ENCODE measurements around the gene SKAP2. TPM values are rescaled to one million over a fixed set of nuclear protein-coding genes. Genes with fewer than 3 reads are reported as not detected.

SKAP2 gene
- total RNA-seq, 2 experiments from 2014 or later, result 18.6 to 21.3 TPM

DNA sequence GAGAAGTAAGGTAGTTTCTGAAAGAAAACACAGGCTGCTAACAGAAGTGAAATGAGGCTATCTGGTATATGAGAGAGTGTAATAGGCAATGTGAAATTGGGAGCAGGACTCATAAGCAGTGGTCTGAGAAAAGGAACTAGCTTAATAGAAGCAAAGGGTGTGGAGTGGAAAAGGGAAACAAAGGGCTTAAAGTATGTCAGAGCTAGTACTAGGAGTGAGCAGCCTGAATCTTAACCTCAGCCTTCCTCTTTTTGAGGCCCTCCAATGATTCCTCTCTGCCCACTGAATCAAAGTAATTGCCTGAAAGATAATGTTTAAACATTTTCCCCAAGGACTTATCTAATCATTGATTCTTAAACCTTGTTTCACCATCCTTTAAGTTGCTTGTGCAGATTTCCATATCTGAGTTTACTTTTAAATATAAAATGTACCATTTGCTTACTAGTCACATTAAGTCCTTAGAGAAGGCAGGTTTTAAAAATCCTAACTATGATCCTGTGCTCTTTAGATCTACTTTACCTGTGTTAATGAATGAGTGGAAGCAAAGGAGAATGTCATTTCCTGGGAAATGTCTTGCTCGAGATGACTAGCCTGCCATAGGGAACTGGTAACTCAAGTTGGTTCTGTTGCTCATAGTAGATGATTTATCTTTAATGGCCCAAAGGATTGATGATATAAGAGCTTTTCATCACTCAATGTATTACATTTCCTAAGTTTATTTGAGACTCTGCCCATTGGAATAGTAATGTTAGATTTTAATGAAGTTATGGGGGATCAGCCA lies 155.0 kb downstream of the SKAP2 start:
- CTCF ChIA-PET, result no interaction called here
- no peak overlapping the region for H3K4me3 Mint-ChIP-seq

DNA sequence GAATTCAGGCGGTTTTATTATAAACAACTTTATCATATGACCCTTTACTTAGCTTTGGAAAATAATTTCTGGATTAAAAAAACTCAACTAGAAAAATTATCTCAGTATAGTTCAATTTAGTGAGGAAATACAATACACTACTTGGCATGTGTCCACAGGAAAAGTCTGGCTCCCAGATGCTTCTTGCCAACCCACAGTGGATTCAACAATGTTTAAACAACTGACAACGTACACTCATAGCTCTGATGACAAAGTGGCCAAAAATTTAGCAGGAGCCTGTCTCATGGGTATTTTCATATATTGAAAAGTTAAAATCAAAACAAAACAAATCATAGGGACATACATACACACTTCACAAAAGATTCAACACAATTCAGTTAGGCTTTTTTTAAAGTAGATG lies 158.8 kb downstream of the SKAP2 start:
- no peaks in the 10 kb centered on the region for H3K36me3 Mint-ChIP-seq
- ATAC-seq (no peak), DNase-seq (no peak)
- H3K27ac Mint-ChIP-seq, result no peak overlapping the region
- H3K4me3 Mint-ChIP-seq, result no peak overlapping the region
- peaks cover 2% of the 10 kb centered on the region for H3K27me3 Mint-ChIP-seq
- H3K9me3 Mint-ChIP-seq (ENCODE audit: low read depth), result no peaks in the 10 kb centered on the region
- no peaks in the 10 kb centered on the region for H3K4me1 Mint-ChIP-seq
- CTCF ChIA-PET, result interaction anchor here (1.0 kb wide), 1 partner anchor 10 kb away, joined by 3 read pairs; no protein-coding TSS in a partner anchor

More for the DNA sequence above, 155.0 kb downstream of the SKAP2 start:
- DNase-seq (no peak), ATAC-seq (no peak)
- no peak overlapping the region for H3K27ac Mint-ChIP-seq
- H3K36me3 Mint-ChIP-seq, result no peaks in the 10 kb centered on the region
- no peaks in the 10 kb centered on the region for H3K9me3 Mint-ChIP-seq (ENCODE audit: low read depth)
- no peaks in the 10 kb centered on the region for H3K4me1 Mint-ChIP-seq
- peaks cover 2% of the 10 kb centered on the region for H3K27me3 Mint-ChIP-seq

DNA sequence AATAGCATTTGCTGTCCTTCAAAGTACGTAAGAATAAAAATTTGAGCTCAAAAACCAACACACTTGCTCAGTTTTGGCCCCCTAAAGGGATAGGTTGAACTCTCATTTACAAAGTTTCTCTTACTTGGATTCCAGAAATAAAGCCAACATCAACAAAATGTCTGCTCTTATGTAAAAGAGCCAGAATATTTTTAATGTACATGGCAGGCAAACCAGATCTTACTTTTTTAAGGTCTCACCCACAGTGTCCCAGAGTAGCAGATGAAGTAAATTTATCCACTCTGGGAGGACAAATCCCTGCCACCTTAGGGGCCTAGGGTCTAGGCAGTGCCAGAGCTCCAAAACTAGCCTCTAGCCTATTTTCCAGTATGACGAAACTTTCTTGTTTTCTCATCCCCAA lies 159.6 kb downstream of the SKAP2 start:
- Mint-ChIP-seq H3K36me3 (no peaks in the 10 kb centered on the region), H3K9me3 (ENCODE audit: low read depth) (no peaks in the 10 kb centered on the region), H3K27ac (no peak overlapping the region), H3K4me3 (no peak overlapping the region), H3K27me3 (peaks cover 2% of the 10 kb centered on the region), H3K4me1 (no peaks in the 10 kb centered on the region)
- CTCF ChIA-PET, result no interaction called here
- DNase-seq (no peak), ATAC-seq (no peak)

DNA sequence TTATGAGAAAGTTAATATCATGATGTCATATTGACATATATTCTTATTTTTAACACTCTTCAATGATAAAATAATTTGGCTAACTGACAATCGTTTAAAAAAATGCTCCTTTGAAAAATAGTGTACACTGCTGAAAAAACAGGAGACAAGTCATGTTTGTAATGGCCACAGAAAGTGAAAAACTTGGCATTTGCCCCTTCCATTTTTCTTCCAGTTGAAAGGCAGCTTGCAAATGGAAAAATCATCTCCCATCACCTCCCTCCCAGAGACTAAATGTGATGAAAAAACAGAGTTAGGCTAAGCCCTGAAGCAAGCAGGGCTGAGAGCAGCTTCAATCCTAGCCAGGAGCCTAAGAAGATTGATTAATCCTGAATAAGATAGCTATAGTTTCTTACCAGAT lies 160.4 kb downstream of the SKAP2 start:
- Mint-ChIP-seq H3K27ac (no peak overlapping the region), H3K27me3 (peaks cover 2% of the 10 kb centered on the region), H3K4me1 (no peaks in the 10 kb centered on the region), H3K4me3 (no peak overlapping the region), H3K36me3 (no peaks in the 10 kb centered on the region), H3K9me3 (ENCODE audit: low read depth) (no peaks in the 10 kb centered on the region)
- CTCF ChIA-PET, result no interaction called here
- DNase-seq (no peak), ATAC-seq (no peak)

DNA sequence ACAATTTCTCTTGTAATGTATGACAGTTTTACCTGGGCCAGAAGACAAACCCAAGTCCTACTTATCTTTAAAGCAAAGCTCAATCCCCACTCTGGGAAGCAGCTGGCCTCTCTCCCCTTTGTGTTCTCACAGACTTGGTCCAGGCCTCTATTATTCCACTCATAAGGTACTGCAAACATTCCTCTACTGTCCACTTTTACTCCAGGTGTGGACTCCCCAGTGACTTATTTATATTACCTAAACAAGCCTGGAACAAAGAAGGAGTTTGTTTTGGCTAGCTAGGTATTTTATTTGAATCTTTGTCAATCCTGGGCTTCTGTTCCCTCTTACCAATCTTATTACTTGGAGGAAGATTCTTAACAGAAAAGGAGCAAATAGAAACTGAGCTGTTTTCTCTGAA lies 163.5 kb downstream of the SKAP2 start:
- H3K27me3 Mint-ChIP-seq, result peaks cover 2% of the 10 kb centered on the region
- ATAC-seq (no peak), DNase-seq (no peak)
- CTCF ChIA-PET, result interaction anchor here (0.9 to 1.0 kb wide), 2 partner anchors 11 to 14 kb away, joined by 3 to 5 read pairs; no protein-coding TSS in a partner anchor
- H3K4me3 Mint-ChIP-seq, result no peak overlapping the region
- H3K9me3 Mint-ChIP-seq (ENCODE audit: low read depth), result no peaks in the 10 kb centered on the region
- no peak overlapping the region for H3K27ac Mint-ChIP-seq
- peaks cover 9% of the 10 kb centered on the region for H3K4me1 Mint-ChIP-seq
- no peaks in the 10 kb centered on the region for H3K36me3 Mint-ChIP-seq

DNA sequence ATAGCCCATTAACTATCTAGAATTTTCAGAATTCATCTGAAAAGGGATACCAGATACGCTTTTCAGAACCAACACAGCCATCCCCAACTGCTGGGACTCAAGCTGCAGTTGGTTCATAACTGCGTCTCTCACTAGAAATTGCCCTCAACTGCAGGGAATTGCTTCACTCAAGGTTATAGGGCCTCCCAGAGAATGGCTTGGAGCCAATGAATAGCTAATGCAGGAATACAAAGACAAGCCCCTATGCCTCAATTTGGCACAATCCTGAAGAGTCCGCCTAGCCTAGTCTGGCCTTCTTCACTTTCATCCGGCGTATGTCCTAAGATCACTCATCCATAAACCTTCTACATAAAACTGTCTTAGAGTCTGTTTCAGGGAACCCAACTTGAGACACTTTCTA lies 164.0 kb downstream of the SKAP2 start:
- no peaks in the 10 kb centered on the region for H3K36me3 Mint-ChIP-seq
- H3K27ac Mint-ChIP-seq, result no peak overlapping the region
- H3K4me1 Mint-ChIP-seq, result peaks cover 12% of the 10 kb centered on the region

DNA sequence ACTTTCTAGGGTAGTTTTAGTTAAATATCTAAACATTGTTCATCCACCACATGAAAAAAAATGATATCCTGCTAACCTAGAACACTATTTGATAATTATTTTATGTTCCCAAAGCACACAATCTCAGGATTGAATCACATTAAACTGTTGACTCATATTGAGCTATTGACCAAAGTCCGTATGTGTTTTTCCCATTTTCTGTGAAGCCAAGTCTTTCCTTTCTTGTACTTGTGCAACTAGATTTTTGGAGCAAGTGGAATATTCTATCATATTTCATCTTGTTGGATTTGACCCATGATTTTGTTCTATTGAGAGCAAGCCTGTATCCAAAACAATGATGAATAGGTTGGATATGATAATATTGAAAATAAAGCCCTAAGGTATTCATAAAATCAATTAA lies 164.6 kb downstream of the SKAP2 start:
- H3K27ac Mint-ChIP-seq, result no peak overlapping the region
- no peak for ATAC-seq
- no peaks in the 10 kb centered on the region for H3K9me3 Mint-ChIP-seq (ENCODE audit: low read depth)
- H3K36me3 Mint-ChIP-seq, result no peaks in the 10 kb centered on the region
- CTCF ChIA-PET, result no interaction called here
- peaks cover 14% of the 10 kb centered on the region for H3K4me1 Mint-ChIP-seq
- no peak for DNase-seq
- H3K27me3 Mint-ChIP-seq, result peaks cover 2% of the 10 kb centered on the region
- no peak overlapping the region for H3K4me3 Mint-ChIP-seq

More for the DNA sequence above, 164.0 kb downstream of the SKAP2 start:
- Mint-ChIP-seq H3K4me3 (no peak overlapping the region), H3K27me3 (peaks cover 2% of the 10 kb centered on the region), H3K9me3 (ENCODE audit: low read depth) (no peaks in the 10 kb centered on the region)
- ATAC-seq, result no peak
- no peak for DNase-seq
- CTCF ChIA-PET, result interaction anchor here (0.9 kb wide), 1 partner anchor 10 kb away, joined by 3 read pairs; no protein-coding TSS in a partner anchor

DNA sequence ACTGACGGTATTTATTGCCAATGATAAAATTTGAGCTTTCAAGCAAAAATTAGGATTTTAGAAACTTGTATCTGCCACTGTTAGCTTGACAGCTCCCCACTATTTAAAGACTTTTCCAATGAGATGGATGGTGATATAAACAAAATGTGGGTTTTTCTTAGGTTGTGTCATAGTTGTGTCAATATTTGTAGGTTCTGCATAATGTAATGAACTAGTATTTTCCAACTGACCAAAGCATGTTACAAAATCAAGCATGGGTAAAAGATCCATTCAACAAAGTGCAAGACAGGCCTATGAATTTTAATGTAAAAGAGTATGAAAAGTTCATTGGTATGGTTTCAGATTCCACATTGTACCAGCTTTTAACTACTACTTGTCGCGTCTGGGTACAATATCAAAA lies 165.6 kb downstream of the SKAP2 start:
- CTCF ChIA-PET, result no interaction called here
- no peaks in the 10 kb centered on the region for H3K27me3 Mint-ChIP-seq
- H3K27ac Mint-ChIP-seq, result no peak overlapping the region
- peaks cover 18% of the 10 kb centered on the region for H3K4me1 Mint-ChIP-seq
- no peak for ATAC-seq
- no peaks in the 10 kb centered on the region for H3K36me3 Mint-ChIP-seq
- H3K4me3 Mint-ChIP-seq, result no peak overlapping the region
- H3K9me3 Mint-ChIP-seq (ENCODE audit: low read depth), result no peaks in the 10 kb centered on the region
- DNase-seq, result no peak

DNA sequence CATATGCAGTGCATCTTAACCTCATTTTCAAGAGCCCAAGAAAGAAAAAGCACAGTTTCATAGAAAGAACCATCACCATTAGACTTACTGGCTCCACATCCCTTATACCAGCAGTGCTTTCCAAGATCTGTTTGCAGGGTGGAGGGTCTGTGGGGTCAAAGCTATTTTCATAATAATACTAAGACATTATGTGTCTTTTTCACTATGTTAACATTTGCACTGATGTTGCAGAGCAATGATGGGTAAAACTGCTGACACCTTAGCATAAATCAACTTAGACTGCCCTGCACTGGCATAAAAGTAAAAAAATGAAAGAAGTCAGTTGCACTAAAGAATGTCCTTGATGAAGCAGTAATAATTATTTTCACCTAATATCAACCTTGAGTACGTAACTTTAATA lies 166.2 kb downstream of the SKAP2 start:
- CTCF ChIA-PET, result no interaction called here
- Mint-ChIP-seq H3K9me3 (ENCODE audit: low read depth) (no peaks in the 10 kb centered on the region), H3K27me3 (no peaks in the 10 kb centered on the region), H3K4me1 (peaks cover 18% of the 10 kb centered on the region), H3K27ac (no peak overlapping the region), H3K36me3 (no peaks in the 10 kb centered on the region), H3K4me3 (no peak overlapping the region)
- ATAC-seq, result no peak
- no peak for DNase-seq

DNA sequence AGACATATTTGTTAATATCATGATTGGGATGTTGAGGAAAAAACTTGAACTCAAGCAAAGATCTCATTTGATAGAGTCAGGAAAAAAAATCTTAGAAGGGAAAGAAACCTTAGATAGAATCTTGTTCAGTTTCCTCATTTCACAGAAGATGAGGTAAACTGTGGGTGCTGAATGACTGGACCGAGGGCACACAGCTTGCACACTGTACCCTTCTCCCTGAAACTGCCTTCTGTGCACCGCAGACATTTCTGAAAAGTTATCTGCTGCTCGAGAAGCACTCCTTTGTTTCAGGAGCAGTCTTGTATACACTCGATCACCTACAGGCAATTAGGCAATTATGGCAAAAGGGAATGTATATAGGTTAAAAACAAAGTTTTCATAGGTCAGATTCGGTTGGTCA lies 167.4 kb downstream of the SKAP2 start:
- H3K27ac Mint-ChIP-seq, result no peak overlapping the region
- no peak overlapping the region for H3K4me3 Mint-ChIP-seq
- ATAC-seq, result peak; percentile 79
- no peaks in the 10 kb centered on the region for H3K27me3 Mint-ChIP-seq
- no peaks in the 10 kb centered on the region for H3K9me3 Mint-ChIP-seq (ENCODE audit: low read depth)
- peaks cover 19% of the 10 kb centered on the region for H3K4me1 Mint-ChIP-seq
- CTCF ChIA-PET, result interaction anchor here (0.6 to 0.9 kb wide), 2 partner anchors 20 to 170 kb away, joined by 3 read pairs; no protein-coding TSS in a partner anchor
- no peaks in the 10 kb centered on the region for H3K36me3 Mint-ChIP-seq
- DNase-seq, result peak; percentile 48

DNA sequence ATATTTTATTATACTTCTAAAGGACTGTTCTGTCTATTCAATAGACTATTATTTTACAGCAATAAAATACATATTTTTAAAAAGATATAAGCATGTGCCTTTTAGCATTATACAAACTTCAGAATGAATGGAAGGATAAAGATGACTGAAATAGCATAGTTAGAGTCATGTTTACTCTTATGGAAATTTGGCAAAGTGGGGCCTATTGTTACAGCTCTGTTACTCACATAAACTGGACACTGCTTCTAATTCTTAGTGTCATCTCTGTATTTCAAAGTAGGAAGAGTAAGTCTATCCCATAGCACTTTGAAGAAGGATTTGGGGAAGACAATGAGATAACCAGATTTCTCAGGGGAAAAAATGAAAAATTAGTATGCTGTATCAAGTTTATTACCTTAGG lies 168.2 kb downstream of the SKAP2 start:
- H3K36me3 Mint-ChIP-seq, result no peaks in the 10 kb centered on the region
- CTCF ChIA-PET, result interaction anchor here (5.6 kb wide), 1 partner anchor 14 kb away, joined by 34 read pairs; no protein-coding TSS in a partner anchor
- no peaks in the 10 kb centered on the region for H3K9me3 Mint-ChIP-seq (ENCODE audit: low read depth)
- DNase-seq (no peak), ATAC-seq (no peak)
- H3K27ac Mint-ChIP-seq, result no peak overlapping the region
- no peak overlapping the region for H3K4me3 Mint-ChIP-seq
- H3K4me1 Mint-ChIP-seq, result peaks cover 25% of the 10 kb centered on the region
- peaks cover 4% of the 10 kb centered on the region for H3K27me3 Mint-ChIP-seq

DNA sequence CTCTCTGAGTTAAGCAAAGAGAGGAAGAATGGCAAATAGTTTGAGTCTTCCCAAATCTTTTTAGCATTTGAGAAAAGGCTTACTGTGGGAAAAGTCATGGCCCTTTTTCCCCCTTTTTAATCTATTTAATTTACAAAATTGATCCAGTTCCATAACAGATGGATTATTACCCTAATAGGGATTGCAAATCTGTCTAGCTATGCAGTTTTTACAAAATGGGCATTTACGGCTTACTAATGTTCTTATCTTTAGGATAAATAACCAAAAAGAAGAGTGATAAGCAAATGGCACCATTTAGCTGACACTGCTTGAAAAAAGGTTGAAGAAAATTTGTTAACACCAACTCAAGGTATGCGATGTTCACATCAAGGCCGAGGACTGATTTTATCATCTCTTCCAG lies 169.7 kb downstream of the SKAP2 start:
- Mint-ChIP-seq H3K27me3 (peaks cover 4% of the 10 kb centered on the region), H3K4me1 (peaks cover 35% of the 10 kb centered on the region), H3K27ac (no peak overlapping the region), H3K36me3 (no peaks in the 10 kb centered on the region), H3K9me3 (ENCODE audit: low read depth) (no peaks in the 10 kb centered on the region), H3K4me3 (no peak overlapping the region)
- no peak for DNase-seq
- CTCF ChIA-PET, result interaction anchor here (1.2 to 5.6 kb wide), 2 partner anchors 13 to 284 kb away, joined by 5 to 34 read pairs; no protein-coding TSS in a partner anchor
- ATAC-seq, result no peak

DNA sequence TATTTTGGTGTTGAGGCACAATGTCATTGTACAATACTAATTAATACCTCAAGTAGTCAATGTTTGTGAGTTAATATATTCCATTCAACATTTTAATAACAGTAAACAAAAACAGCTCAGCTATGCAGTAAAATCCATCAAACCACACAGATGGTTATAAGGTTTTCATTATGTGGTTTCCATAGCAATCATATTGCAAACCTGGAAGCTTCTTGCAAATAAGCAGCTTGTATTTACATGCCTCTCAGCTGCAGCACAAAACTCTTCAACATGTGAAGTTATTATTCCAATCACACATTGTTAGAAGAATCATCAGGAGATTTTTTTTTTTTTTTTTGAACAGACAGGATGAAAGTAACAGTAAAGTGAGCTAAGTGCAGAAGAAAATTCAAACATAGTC lies 170.2 kb downstream of the SKAP2 start:
- peaks cover 4% of the 10 kb centered on the region for H3K27me3 Mint-ChIP-seq
- H3K27ac Mint-ChIP-seq, result no peak overlapping the region
- CTCF ChIA-PET, result interaction anchor here (1.1 to 5.6 kb wide), 3 partner anchors 12 to 283 kb away, joined by 5 to 34 read pairs (median 5); no protein-coding TSS in a partner anchor
- H3K36me3 Mint-ChIP-seq, result no peaks in the 10 kb centered on the region
- peaks cover 40% of the 10 kb centered on the region for H3K4me1 Mint-ChIP-seq
- DNase-seq (no peak), ATAC-seq (no peak)
- no peaks in the 10 kb centered on the region for H3K9me3 Mint-ChIP-seq (ENCODE audit: low read depth)
- no peak overlapping the region for H3K4me3 Mint-ChIP-seq

DNA sequence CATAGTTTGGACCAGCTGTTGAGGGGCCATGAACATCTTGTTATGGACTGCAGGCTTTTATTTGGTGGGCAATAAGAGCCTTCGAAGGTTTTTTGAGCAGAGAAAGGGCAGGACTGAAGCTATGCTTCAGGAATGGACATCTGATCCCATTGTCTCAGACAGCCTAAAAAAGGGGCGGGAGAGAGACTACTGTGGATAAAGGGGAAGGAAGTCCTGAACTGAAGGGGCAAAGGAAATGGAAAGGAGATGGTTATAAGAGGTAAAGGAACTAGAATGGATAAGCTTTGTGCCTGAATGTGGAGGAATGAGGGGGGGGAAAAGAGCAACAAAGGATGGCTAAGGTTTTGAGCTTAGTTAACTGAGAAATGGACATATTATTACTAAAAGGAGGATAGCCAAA lies 172.5 kb downstream of the SKAP2 start:
- peaks cover 4% of the 10 kb centered on the region for H3K27me3 Mint-ChIP-seq
- no peak for ATAC-seq
- H3K36me3 Mint-ChIP-seq, result no peaks in the 10 kb centered on the region
- no peaks in the 10 kb centered on the region for H3K9me3 Mint-ChIP-seq (ENCODE audit: low read depth)
- H3K4me3 Mint-ChIP-seq, result no peak overlapping the region
- H3K4me1 Mint-ChIP-seq, result peaks cover 48% of the 10 kb centered on the region
- CTCF ChIA-PET, result interaction anchor here (1.0 to 5.6 kb wide), 3 partner anchors 10 to 488 kb away, joined by 6 to 34 read pairs (median 7); no protein-coding TSS in a partner anchor
- no peak for DNase-seq
- H3K27ac Mint-ChIP-seq, result no peak overlapping the region
